CD14-positive monocyte (primary cell): Measurements from ENCODE around the gene RPLP2. TPM values are rescaled to one million over a fixed set of nuclear protein-coding genes. Genes with fewer than 3 reads are reported as not detected.

Experiments
- DNase-seq, 3 donors: peaks; one replicate each; pipeline ENCODE4 v3.0.0-alpha.2; 2011 to 2022
- H2AFZ ChIP-seq: 2 replicates; pipeline ENCODE4 v1.6.0; 2012; ENCODE audit warnings: mild to moderate bottlenecking, low read depth, low read length, inconsistent platforms; ENCODE audit not compliant: insufficient read depth, poor library complexity, severe bottlenecking
- H3K27ac ChIP-seq, 2 donors: 1 replicate in 1 of 2; 2 replicates in 1 of 2; pipeline ENCODE4 v1.5.1; 2012 to 2013; ENCODE audit warnings: low read length in 2 of 2, control low read depth in 1 of 2, inconsistent platforms in 1 of 2, low read depth in 1 of 2, mild to moderate bottlenecking in 1 of 2
- H3K27me3 ChIP-seq, 2 donors: one replicate each; pipeline versions ENCODE4 v1.6.0 to v1.6.1; 2011 to 2013; ENCODE audit warnings: low read length in 2 of 2; ENCODE audit not compliant: control insufficient read depth in 2 of 2, insufficient read depth in 2 of 2
- H3K36me3 ChIP-seq, 2 donors: replicated peaks in 1 of 2; 1 replicate in 1 of 2; 2 replicates in 1 of 2; pipeline versions ENCODE4 v1.5.1 to v1.6.1; 2012 to 2013; ENCODE audit warnings: low read length in 2 of 2, control low read depth in 1 of 2, inconsistent platforms in 1 of 2, mild to moderate bottlenecking in 1 of 2; ENCODE audit not compliant: insufficient read depth in 2 of 2, control insufficient read depth in 1 of 2
- H3K4me1 ChIP-seq, 2 donors: 1 replicate in 1 of 2; 2 replicates in 1 of 2; pipeline versions ENCODE4 v1.5.1 to v1.6.1; 2012 to 2013; ENCODE audit warnings: low read length in 2 of 2, control low read depth in 1 of 2, inconsistent platforms in 1 of 2, mild to moderate bottlenecking in 1 of 2, moderate library complexity in 1 of 2; ENCODE audit not compliant: insufficient read depth in 2 of 2, control insufficient read depth in 1 of 2
- H3K4me2 ChIP-seq: replicated peaks from 2 replicates; pipeline ENCODE3; 2012; ENCODE audit warnings: low read length, moderate library complexity, mild to moderate bottlenecking; ENCODE audit not compliant: poor library complexity, severe bottlenecking; ENCODE audit errors: extremely low read depth
- H3K4me3 ChIP-seq, 3 experiments: fragments of 200-600 bp in 1 of 3; sonication (generic) in 1 of 3; replicated peaks in 1 of 3; 1 replicate in 2 of 3; 2 replicates in 1 of 3; pipeline ENCODE4 v1.5.1; 2011 to 2013; ENCODE audit warnings: low read length in 3 of 3, mild to moderate bottlenecking in 3 of 3, control low read depth in 2 of 3, low read depth in 2 of 3, inconsistent platforms in 1 of 3, moderate library complexity in 1 of 3
- H3K79me2 ChIP-seq: 2 replicates; pipeline ENCODE4 v1.6.0; 2012; ENCODE audit warnings: mild to moderate bottlenecking, control low read depth, inconsistent platforms, low read length, moderate library complexity; ENCODE audit not compliant: insufficient read depth
- H3K9ac ChIP-seq: 2 replicates; pipeline ENCODE4 v1.6.0; 2017; ENCODE audit warnings: low read length, mild to moderate bottlenecking; ENCODE audit not compliant: insufficient read depth, poor library complexity, severe bottlenecking
- H3K9me3 ChIP-seq, 2 donors: replicated peaks in 1 of 2; 1 replicate in 1 of 2; 2 replicates in 1 of 2; pipeline versions ENCODE4 v1.5.1 to v1.6.1; 2012 to 2013; ENCODE audit warnings: low read length in 2 of 2, control low read depth in 1 of 2; ENCODE audit not compliant: control insufficient read depth in 1 of 2, insufficient read depth in 1 of 2
- H4K20me1 ChIP-seq: 2 replicates; pipeline ENCODE4 v1.6.0; 2012; ENCODE audit warnings: mild to moderate bottlenecking, low read length, control low read depth, moderate library complexity; ENCODE audit not compliant: insufficient read depth
- H3K27ac Mint-ChIP-seq, 7 donors: one replicate each; pipeline ENCODE4 v1.8.0; 2020; ENCODE audit warnings: mild to moderate bottlenecking in 7 of 7, mixed read lengths in 7 of 7, moderate library complexity in 6 of 7, inconsistent platforms in 2 of 7
- H3K27me3 Mint-ChIP-seq, 3 donors: one replicate each; pipeline ENCODE4 v1.8.0; 2021 to 2022; ENCODE audit warnings: low read depth in 3 of 3, mild to moderate bottlenecking in 3 of 3, mixed read lengths in 3 of 3, moderate library complexity in 3 of 3, inconsistent platforms in 1 of 3
- H3K36me3 Mint-ChIP-seq, 2 donors: one replicate each; pipeline ENCODE4 v1.8.0; 2020; ENCODE audit warnings: mixed read lengths in 2 of 2, inconsistent platforms in 1 of 2, mild to moderate bottlenecking in 1 of 2
- H3K4me1 Mint-ChIP-seq: one replicate; pipeline ENCODE4 v1.8.0; 2020; ENCODE audit warnings: mild to moderate bottlenecking, mixed read lengths
- H3K4me3 Mint-ChIP-seq, 2 donors: one replicate each; pipeline ENCODE4 v1.8.0; 2020; ENCODE audit warnings: mild to moderate bottlenecking in 2 of 2, mixed read lengths in 2 of 2, moderate library complexity in 1 of 2
- H3K9me3 Mint-ChIP-seq, 7 donors: one replicate each; pipeline ENCODE4 v1.8.0; 2020 to 2022; ENCODE audit warnings: mixed read lengths in 7 of 7, mild to moderate bottlenecking in 6 of 7, moderate library complexity in 6 of 7, inconsistent platforms in 2 of 7
- WGBS: methylation state at CpG from one replicate; pipeline ENCODE4 v1.1.5; 2013; ENCODE audit warnings: missing lambda C conversion rate; ENCODE audit not compliant: insufficient coverage; 5-methylcytosine and 5-hydroxymethylcytosine counted together
- intact Hi-C, 2 donors: fragments of 100-400 bp; cut with micrococcal nuclease; formaldehyde crosslinking; loops; one replicate each; pipeline versions ENCODE4 v1.15.0 to v1.15.1; 2023
- polyA plus RNA-seq, 3 donors: library from polyadenylated mRNA; depleted of rRNA in 1 of 3; unstranded in 2 of 3; stranded (reverse) in 1 of 3; fragments of 300-500 nt in 2 of 3; fragments of >200 nt in 1 of 3; fragmentation: Illumina TruSeq in 2 of 3; gene quantifications; 1 replicate in 2 of 3; 2 replicates in 1 of 3; pipeline ENCODE4 v1.2.3, GENCODE V29; 2012 to 2021
- TF ChIP-seq, protein P1 (sequence below): fragments of 200-600 bp; IDR thresholded peaks from one replicate; pipeline ENCODE4 v1.8.0; 2022; ENCODE audit warnings: antibody characterized with exemption, mild to moderate bottlenecking

RPLP2 gene
- polyA plus RNA-seq, 3 donors, result 879 to 1,191 (median 990) TPM

DNA sequence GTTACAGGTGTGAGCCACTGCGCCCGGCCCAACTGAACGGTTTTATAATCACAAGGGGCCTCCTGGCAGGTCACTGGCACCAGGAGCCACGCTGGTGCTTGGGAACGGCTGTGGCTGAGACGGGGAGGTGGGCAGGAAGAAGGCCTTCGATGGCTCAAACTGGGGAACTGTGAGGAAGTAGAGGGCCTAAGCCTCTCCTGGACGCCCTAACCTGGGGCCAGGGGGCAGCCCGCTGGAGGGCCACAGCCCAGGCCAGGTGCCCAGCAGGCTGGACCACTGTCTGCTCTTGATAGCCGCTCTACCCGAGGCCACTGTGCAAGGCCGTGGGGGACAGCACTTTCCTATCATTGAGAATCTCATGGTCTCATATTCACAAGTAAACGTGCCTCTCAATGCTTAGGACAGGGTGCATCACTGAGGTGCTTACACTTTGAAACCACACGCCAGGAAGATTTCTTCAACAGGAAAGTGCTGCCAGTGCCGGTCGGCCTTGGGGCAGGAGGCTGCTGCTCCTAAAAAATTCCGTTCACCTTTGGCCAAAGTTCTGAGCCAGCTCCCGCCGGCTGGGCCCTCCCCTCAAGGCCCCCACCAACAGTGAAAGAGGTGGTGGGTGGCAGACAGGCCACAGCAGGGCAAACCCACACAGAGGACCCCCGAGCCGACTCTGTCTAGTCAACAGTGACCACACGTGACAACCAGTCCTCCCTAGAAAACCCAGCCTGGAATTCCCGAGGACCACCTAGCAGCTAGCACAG is 39.7 kb upstream of the RPLP2 start:
- intact Hi-C loops, result no loop called here
- Mint-ChIP-seq H3K36me3 (peaks cover 20 to 67% of the 10 kb centered on the region in 2 donors), H3K4me3 (no peak overlapping the region), H3K9me3 (peaks cover 0 to 2% (median 0%) of the 10 kb centered on the region in 7 donors), H3K27ac (no peak overlapping the region), H3K27me3 (no peaks in the 10 kb centered on the region), H3K4me1 (peaks cover 7% of the 10 kb centered on the region)
- H2AFZ ChIP-seq, result no peak overlapping the region
- TF ChIP-seq, protein P1, sequence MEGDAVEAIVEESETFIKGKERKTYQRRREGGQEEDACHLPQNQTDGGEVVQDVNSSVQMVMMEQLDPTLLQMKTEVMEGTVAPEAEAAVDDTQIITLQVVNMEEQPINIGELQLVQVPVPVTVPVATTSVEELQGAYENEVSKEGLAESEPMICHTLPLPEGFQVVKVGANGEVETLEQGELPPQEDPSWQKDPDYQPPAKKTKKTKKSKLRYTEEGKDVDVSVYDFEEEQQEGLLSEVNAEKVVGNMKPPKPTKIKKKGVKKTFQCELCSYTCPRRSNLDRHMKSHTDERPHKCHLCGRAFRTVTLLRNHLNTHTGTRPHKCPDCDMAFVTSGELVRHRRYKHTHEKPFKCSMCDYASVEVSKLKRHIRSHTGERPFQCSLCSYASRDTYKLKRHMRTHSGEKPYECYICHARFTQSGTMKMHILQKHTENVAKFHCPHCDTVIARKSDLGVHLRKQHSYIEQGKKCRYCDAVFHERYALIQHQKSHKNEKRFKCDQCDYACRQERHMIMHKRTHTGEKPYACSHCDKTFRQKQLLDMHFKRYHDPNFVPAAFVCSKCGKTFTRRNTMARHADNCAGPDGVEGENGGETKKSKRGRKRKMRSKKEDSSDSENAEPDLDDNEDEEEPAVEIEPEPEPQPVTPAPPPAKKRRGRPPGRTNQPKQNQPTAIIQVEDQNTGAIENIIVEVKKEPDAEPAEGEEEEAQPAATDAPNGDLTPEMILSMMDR, result no peak
- no peaks in the 10 kb centered on the region for H3K27me3 ChIP-seq
- H3K27ac ChIP-seq, result no peak overlapping the region
- H3K4me3 ChIP-seq, result no peak overlapping the region
- 94% methylated on average over 19 of the region's 23 CpGs for WGBS
- no peak overlapping the region for H3K4me2 ChIP-seq
- H3K36me3 ChIP-seq, result peaks cover 43 to 66% of the 10 kb centered on the region in 2 donors
- H3K9ac ChIP-seq, result no peak overlapping the region
- H4K20me1 ChIP-seq, result peaks cover 63% of the 10 kb centered on the region
- peaks cover 21% of the 10 kb centered on the region for H3K79me2 ChIP-seq
- H3K4me1 ChIP-seq, result no peaks in the 10 kb centered on the region
- H3K9me3 ChIP-seq, result no peaks in the 10 kb centered on the region
- no peak for DNase-seq

DNA sequence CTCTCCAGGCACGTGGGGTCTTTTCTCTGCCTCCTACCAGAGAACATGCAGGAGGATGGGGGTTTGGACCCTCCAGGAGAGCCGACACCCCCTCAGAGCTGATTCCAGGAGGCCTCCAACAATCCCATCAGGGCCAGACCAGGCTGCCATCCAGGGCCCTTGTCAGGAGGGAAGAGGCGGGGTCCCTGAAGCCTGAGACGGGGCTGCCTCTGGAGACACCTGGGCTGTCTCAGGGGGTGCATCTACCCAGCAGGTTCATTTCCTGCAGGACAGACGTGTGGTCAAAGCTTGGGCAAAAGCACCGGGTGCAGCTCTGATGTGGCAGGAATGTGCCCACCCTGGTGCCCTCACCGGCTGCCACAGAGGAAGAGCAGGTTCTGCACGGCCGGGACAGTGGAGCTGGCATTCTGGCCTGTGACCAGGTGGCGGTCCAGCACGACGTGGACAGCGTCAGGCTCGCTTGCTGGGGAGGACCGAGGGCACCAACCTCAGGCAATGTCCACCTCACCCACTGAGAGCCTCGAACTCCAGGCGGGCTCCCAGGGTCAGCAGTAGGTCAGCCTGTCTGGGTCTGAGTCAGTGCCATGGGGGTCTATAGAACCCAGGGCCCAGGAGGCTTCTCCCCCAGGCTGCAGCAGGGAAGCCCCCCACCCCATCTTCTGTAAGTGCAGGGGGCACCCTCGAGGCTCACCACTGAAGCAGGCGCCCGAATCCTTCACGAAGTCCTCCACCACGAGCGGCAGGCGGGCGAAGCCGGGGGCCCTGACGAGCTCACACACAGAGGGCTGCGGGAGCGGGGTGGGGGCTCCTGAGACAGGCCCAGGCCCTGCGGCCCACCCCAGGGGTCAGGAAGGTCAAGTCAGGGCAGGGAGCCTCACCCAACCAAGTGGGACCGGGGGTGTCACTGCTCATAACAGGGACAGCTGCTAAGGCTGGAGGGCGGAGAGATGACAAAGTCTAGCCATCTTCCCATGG is 38.8 kb upstream of the RPLP2 start:
- Histone ChIP-seq H3K4me3 (no peak overlapping the region), H4K20me1 (peaks cover 63% of the 10 kb centered on the region), H2AFZ (no peak overlapping the region), H3K36me3 (peaks cover 41 to 58% of the 10 kb centered on the region in 2 donors), H3K4me2 (no peak overlapping the region), H3K27me3 (no peaks in the 10 kb centered on the region), H3K4me1 (peaks cover 5 to 8% of the 10 kb centered on the region in 2 donors), H3K9ac (no peak overlapping the region), H3K79me2 (peaks cover 30% of the 10 kb centered on the region), H3K9me3 (no peaks in the 10 kb centered on the region), H3K27ac (no peak overlapping the region)
- Mint-ChIP-seq H3K27ac (no peak overlapping the region), H3K27me3 (no peaks in the 10 kb centered on the region), H3K4me3 (no peak overlapping the region), H3K4me1 (peaks cover 14% of the 10 kb centered on the region), H3K36me3 (peaks cover 20 to 60% of the 10 kb centered on the region in 2 donors), H3K9me3 (peaks cover 0 to 2% (median 0%) of the 10 kb centered on the region in 7 donors)
- intact Hi-C loops, result no loop called here
- WGBS, result 98% methylated on average over 26 of the region's 32 CpGs
- no peak for DNase-seq
- TF ChIP-seq, protein P1, result no peak
